Panc1 (cell line): ENCODE measurements around the gene ZNF830. TPM values are rescaled to one million over a fixed set of nuclear protein-coding genes. Genes with fewer than 3 reads are reported as not detected.

Experiments
- ATAC-seq: fragments of 200-7000 bp; cut with Tn5 transposase; 2 replicates; pipeline ENCODE4 v1.9.1; 2020; ENCODE audit warnings: mild to moderate bottlenecking, moderate library complexity
- BruUV-seq: library from RNA; stranded (reverse); fragments of 400-500 nt; replicated peaks from 2 replicates; lab custom pipeline; 2021; lab: Mats Ljungman, UMichigan
- CTCF ChIA-PET: fragments of 300-600 bp; sonication (Branson Sonifier 250); formaldehyde crosslinking; loops from one replicate; lab custom pipeline; 2022; ENCODE audit warnings: antibody characterized with exemption; lab: Charles Lee
- POLR2A ChIA-PET: fragments of 300-600 bp; sonication (Branson Sonifier 250); formaldehyde crosslinking; loops from one replicate; lab custom pipeline; 2022; ENCODE audit warnings: antibody characterized with exemption; lab: Charles Lee
- DNase-seq: peaks from one replicate; pipeline ENCODE4 v3.0.0-alpha.2; 2010; ENCODE audit warnings: low read depth, low spot score
- H3K27ac ChIP-seq: 2 replicates; pipeline ENCODE4 v1.5.1; 2011; ENCODE audit warnings: mild to moderate bottlenecking, low read length, inconsistent platforms
- H3K27me3 ChIP-seq: fragments of 200-500 bp; sonication (Bioruptor generic); 2 replicates; pipeline ENCODE4 v1.6.0; 2014; ENCODE audit warnings: low read length, inconsistent platforms; ENCODE audit not compliant: control insufficient read depth, insufficient read depth
- H3K36me3 ChIP-seq: fragments of 200-500 bp; sonication (Bioruptor generic); 2 replicates; pipeline ENCODE4 v1.5.1; 2014; ENCODE audit warnings: inconsistent platforms, mild to moderate bottlenecking, low read length, moderate library complexity; ENCODE audit not compliant: control insufficient read depth, insufficient read depth
- H3K4me1 ChIP-seq: 2 replicates; pipeline ENCODE4 v1.5.1; 2011; ENCODE audit warnings: inconsistent platforms, mild to moderate bottlenecking, low read length, moderate library complexity; ENCODE audit not compliant: control insufficient read depth, insufficient read depth
- H3K4me3 ChIP-seq, 2 experiments: 2 replicates each; pipeline ENCODE4 v1.5.1; 2011 to 2012; ENCODE audit warnings: low read depth in 2 of 2, low read length in 2 of 2, mild to moderate bottlenecking in 2 of 2, inconsistent platforms in 1 of 2, moderate library complexity in 1 of 2
- H3K9me3 ChIP-seq: fragments of 200-500 bp; sonication (Bioruptor generic); 2 replicates; pipeline ENCODE4 v1.5.1; 2014; ENCODE audit warnings: low read depth, mild to moderate bottlenecking, inconsistent platforms, low read length, moderate library complexity; ENCODE audit not compliant: control insufficient read depth, insufficient read depth
- CTCF ChIP-seq: fragments of 450-650 bp; IDR thresholded peaks from 2 replicates; pipeline ENCODE4 v1.5.1; 2017; ENCODE audit warnings: mild to moderate bottlenecking
- POLR2AphosphoS5 ChIP-seq: IDR thresholded peaks from 2 replicates; pipeline ENCODE4 v1.6.1; 2012; ENCODE audit warnings: mild to moderate bottlenecking, low read depth, low read length, moderate library complexity
- REST ChIP-seq, 2 experiments: IDR thresholded peaks; 2 replicates each; pipeline ENCODE4 v1.6.1; 2011 to 2012; ENCODE audit warnings: low read depth in 2 of 2, control low read depth in 1 of 2, low read length in 1 of 2, mild to moderate bottlenecking in 1 of 2, moderate library complexity in 1 of 2; ENCODE audit not compliant: insufficient read depth in 1 of 2
- SIN3A ChIP-seq: IDR thresholded peaks from 2 replicates; pipeline ENCODE4 v1.6.1; 2012; ENCODE audit warnings: low read depth, mild to moderate bottlenecking, low read length, moderate library complexity, borderline replicate concordance; ENCODE audit not compliant: insufficient read depth
- TCF7L2 ChIP-seq: IDR thresholded peaks from 2 replicates; pipeline ENCODE4 v1.6.1; 2011; ENCODE audit warnings: mild to moderate bottlenecking, low read depth, low read length, inconsistent platforms
- in situ Hi-C: cut with HindIII; loops from 2 replicates; pipeline ENCODE4 v1.10.0; 2016; ENCODE audit warnings: low sequenced_read_pairs, low pct_unique_long_range_greater_than_20kb
- intact Hi-C: fragments of 100-400 bp; cut with micrococcal nuclease; formaldehyde crosslinking; loops from one replicate; pipeline ENCODE4 v1.10.0; 2022; ENCODE audit not compliant: unreplicated experiment
- total RNA-seq: library from RNA; stranded (reverse); gene quantifications from one replicate; pipeline ENCODE4 v1.2.1, GENCODE V29; 2021; ENCODE audit not compliant: unreplicated experiment

The ZNF830 gene
- total RNA-seq, 1 experiment from 2014 or later = 17.5 TPM

- H3K9me3 ChIP-seq = no peaks in the 10 kb centered on the region
- intact Hi-C loops (loop anchor here (10.0 kb wide), 1 partner anchor 64 kb away; no protein-coding TSS in a partner anchor), in situ Hi-C loops (no loop called here)
- ChIA-PET POLR2A (interaction anchor here (0.5 kb wide), 1 partner anchor 108 kb away, joined by 5 read pairs; no protein-coding TSS in a partner anchor), CTCF (interaction anchor here (1.2 kb wide), 1 partner anchor 437 kb away, joined by 3 read pairs; no protein-coding TSS in a partner anchor)
- peak overlapping the region; percentile 96 for H3K27ac ChIP-seq
- H3K27me3 ChIP-seq = no peaks in the 10 kb centered on the region
- no peak for DNase-seq
- no peak for TF ChIP-seq POLR2AphosphoS5
- TF ChIP-seq CTCF = no peak
- TF ChIP-seq REST (IDR thresholded peaks at IDR 0.05; ENCODE audit: insufficient read depth in 1 of 2, low read depth in 2 of 2, low read length in 1 of 2) = no peak
- TF ChIP-seq TCF7L2 = no peak
- no peak for TF ChIP-seq SIN3A
- H3K4me3 ChIP-seq = no peak overlapping the region
- no peaks in the 10 kb centered on the region; the same call in 1 of the 2 replicates for H3K36me3 ChIP-seq
- H3K4me1 ChIP-seq = peaks cover 15% of the 10 kb centered on the region
- ATAC-seq = no peak
- no TSS peak for BruUV-seq
Measured at GRCh38 chr17:34979153-34979552, 17.8 kb downstream of the ZNF830 start.

GRCh38 chr17:34979650-34980352 lies 18.5 kb downstream of the ZNF830 start:
- H3K9me3 ChIP-seq = no peaks in the 10 kb centered on the region
- intact Hi-C loops (loop anchor here (10.0 kb wide), 1 partner anchor 65 kb away; no protein-coding TSS in a partner anchor), in situ Hi-C loops (no loop called here)
- peaks cover 15% of the 10 kb centered on the region for H3K4me1 ChIP-seq
- TF ChIP-seq REST (IDR thresholded peaks at IDR 0.05; ENCODE audit: insufficient read depth in 1 of 2, low read depth in 2 of 2, low read length in 1 of 2) (no peak), TCF7L2 (no peak), SIN3A (no peak), CTCF (no peak), POLR2AphosphoS5 (no peak)
- H3K36me3 ChIP-seq = no peaks in the 10 kb centered on the region; the same call in 1 of the 2 replicates
- H3K4me3 ChIP-seq = peak overlapping the region; percentile 66 to 79
- ATAC-seq = no peak
- no peak for DNase-seq
- TSS peak; percentile 99 for BruUV-seq
- no peaks in the 10 kb centered on the region for H3K27me3 ChIP-seq
- CTCF ChIA-PET = interaction anchor here (1.2 kb wide), 1 partner anchor 437 kb away, joined by 3 read pairs; no protein-coding TSS in a partner anchor
- peak overlapping the region; percentile 96 for H3K27ac ChIP-seq
- POLR2A ChIA-PET = interaction anchor here (0.5 to 0.8 kb wide), 3 partner anchors 11 to 367 kb away, joined by 3 to 5 read pairs (median 5); no protein-coding TSS in a partner anchor
